HG02678 (cell line): ENCODE data around the gene KCNIP3.

Experiments
- ATAC-seq: cut with Tn5 transposase; IDR thresholded peaks from one replicate; pipeline ENCODE4 v1.9.1; 2021; ENCODE audit warnings: mild to moderate bottlenecking, moderate library complexity; ENCODE audit not compliant: unreplicated experiment

Gene KCNIP3

GRCh38 chr2:95312543-95313201, 15.5 kb downstream of the KCNIP3 start:
- no peak for ATAC-seq

DNA sequence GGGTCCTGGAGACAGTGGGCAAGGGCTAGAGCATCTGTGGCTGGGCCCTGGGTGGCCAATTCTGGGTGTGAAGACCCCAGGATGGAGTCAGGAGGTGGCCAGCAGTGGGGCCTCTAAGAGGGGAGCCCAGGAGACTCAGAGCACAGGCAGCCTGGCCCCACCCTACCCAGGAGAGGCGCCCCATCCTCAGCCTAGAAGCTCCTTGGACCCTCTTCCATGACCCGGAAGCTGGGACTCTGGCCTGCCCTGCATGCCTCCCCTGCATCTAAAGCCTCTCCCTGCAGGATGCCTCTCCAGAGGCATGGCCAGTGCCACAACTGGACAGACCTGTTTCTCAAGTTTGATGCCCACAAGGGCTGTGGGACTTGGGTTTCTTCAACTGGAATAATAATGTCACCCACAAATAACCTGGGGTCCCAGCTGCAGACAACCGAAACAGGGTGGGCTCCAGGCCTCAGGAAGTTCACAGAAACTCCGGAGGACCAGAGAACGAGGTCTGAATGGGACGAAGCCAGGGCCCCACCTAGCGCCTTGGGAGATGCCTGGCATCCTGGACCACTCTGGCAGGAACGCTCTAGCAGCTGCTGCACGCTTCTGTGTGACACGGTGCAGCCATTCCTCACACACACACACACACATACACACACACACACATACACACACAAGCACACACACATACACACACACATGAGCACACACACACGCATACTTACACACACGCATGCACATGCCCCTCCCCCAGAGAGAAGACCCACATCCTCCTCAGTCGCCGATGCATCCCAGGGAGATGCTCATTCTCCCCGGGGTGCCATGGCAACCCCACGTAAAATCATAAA, 16.4 kb downstream of the KCNIP3 start:
- no peak for ATAC-seq

GRCh38 chr2:95314598-95314963, 17.4 kb downstream of the KCNIP3 start:
- ATAC-seq, result no peak

DNA sequence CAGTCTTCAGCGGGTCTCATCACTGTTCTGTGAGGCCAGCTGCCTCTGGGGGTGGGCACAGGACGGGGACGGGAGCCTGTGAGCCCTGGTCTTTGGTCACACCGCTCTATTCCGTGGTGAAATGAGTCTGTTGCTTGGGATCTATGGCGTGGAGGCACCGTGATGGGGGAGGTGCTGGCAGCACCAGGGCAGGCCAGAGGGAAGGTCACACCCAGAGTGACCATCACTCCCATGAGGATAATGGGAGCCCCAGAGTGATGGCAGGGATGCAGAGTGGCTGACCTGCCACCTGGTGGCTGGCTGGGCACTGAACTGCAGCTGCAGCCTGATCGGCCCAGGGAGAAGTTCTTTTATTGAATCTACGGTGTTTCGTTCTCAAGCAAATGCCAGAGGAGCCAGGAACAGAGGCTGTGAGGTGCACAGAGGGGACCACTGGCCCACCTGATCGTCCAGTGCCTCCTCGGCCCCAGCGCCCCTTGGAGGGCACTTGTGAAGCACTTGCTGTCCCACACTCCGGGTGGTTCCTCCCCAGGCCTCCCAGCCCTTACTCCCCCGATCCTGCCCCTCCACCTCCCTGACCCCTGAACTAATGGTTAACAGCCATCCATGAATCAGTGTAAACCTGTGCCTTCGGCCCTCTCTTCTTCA, 17.9 kb downstream of the KCNIP3 start:
- no peak for ATAC-seq

DNA sequence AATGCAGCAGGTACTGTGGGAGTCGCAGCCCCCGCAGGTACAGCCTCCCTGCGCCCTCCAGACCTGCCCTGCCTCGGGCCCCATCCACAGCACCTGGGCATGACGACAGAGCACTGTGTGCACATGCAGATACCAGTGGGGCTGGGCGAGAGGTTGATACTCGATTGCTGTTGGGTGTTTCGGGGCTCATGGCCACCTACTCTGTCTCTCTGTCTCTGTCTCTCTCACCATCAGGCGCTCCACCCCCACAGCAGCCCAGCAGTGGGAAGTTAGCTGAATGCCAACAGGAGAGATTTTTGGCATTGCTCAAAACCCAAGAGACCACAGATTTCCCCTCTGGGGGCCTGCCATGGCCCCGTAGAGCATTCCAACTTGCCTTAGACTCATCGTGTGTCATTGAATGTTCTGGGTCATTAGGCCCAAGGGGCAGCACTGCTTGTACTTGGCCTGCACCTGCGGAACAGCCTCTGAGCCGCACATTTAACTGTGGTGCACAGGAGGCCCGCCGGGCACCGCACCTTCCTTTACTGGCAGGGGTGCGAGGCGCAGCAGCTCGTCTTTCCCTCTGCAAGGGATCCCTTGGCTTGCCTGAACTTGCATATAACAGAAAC, 18.8 kb downstream of the KCNIP3 start:
- ATAC-seq, result no peak

- ATAC-seq, result no peak
Measured at GRCh38 chr2:95316466-95317122, 19.4 kb downstream of the KCNIP3 start.

- ATAC-seq, result no peak
Measured at GRCh38 chr2:95317123-95317500, 20.0 kb downstream of the KCNIP3 start.

- ATAC-seq, result no peak
Measured at GRCh38 chr2:95317665-95318425, 20.7 kb downstream of the KCNIP3 start.

GRCh38 chr2:95318431-95319220, 21.5 kb downstream of the KCNIP3 start:
- no peak for ATAC-seq

- no peak for ATAC-seq
Measured at GRCh38 chr2:95319481-95320343, 22.6 kb downstream of the KCNIP3 start.

DNA sequence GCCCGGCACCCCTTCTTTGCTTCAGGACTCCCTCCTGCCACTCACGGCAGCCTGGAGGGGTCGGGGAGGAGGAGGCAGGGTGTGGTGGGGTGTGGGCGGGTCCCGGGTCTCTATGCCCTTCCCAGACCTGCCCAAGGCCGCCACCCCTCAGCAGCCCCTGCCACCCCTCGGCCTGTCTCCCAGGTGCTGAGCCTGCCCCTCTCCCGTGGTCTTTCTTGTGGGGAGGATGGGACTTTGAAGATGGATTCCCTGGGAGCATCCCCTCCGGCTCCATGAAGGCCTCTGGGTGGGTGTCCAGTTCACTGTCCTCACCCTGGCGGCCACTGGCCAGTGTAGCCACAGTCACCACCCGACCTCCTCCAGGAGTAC, 23.2 kb downstream of the KCNIP3 start:
- ATAC-seq, result no peak

DNA sequence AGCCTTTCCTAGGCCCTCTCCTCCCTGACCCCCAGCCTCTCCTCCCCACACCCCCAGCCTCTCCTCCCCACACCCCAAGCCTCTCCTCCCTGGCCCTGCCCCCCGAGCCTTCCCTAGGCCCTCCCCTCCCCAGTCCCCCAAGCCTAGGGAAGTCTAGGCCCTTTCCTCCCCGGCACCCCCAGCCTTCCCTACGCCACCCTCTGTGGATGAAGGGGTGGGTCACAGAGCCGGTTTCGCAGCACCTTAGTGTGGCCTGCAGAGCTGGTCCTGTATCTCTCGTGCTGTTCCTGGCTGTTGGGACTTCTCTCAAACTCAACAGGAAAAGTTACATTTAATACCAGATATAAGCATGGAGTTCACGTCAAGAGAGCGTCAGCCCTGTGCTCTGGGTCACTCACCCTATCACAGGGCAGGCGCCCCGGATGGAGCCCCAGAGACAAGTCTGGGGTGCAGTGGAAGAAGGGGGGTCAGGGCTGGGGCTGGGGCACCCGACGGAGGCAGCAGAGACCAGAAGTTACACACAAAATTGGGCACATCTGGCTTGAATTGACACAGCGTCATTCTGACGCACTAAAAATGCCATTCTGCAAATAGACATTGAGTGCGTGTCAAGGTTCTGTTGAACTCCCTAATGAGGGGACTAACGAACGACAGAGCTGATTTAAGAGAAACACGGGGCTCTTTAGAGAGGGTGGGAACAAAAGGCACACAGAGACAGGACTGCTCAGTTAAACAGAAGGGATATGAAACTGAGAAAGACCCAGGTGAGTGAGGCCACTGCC, 24.0 kb downstream of the KCNIP3 start:
- no peak for ATAC-seq

GRCh38 chr2:95323347-95324155, 26.4 kb downstream of the KCNIP3 start:
- ATAC-seq, result no peak

- ATAC-seq, result no peak
Measured at GRCh38 chr2:95325026-95325425, 27.9 kb downstream of the KCNIP3 start.

DNA sequence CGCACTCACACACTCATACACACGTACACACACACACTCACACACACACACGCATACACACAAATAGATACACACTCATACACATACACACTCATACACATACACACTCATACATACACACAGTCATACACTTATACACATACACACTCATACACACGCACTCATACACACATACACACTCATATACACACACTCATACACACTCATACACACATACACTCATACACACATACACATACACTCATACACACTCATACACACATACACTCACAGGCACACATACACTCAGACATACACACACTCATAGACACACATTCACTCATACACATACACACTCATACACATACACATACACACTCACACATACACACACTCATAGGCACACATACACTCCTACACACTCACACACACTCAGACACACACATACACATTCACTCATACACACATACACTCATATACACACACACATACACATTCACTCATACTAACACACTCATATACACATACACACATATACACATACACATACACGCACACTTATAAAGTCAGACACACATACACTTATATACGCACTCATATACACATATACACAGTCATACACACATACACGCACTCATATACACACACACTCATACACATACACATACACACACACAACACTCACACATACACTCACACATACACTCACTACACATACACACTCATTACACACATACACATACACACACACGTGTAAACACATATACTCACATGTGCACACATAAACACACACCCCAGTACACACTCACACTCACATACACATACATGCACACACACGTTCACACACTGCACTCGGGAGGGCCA, 28.7 kb downstream of the KCNIP3 start:
- no peak for ATAC-seq

GRCh38 chr2:95326433-95327140, 29.4 kb downstream of the KCNIP3 start:
- ATAC-seq, result no peak
